ENCODE results near the gene KLRC4.
"Not testable (repeated sequence)": the region's sequence is repeated elsewhere in the genome, so short reads cannot be mapped to it uniquely, and the experiment has no call there.

Gene KLRC4, protein sequence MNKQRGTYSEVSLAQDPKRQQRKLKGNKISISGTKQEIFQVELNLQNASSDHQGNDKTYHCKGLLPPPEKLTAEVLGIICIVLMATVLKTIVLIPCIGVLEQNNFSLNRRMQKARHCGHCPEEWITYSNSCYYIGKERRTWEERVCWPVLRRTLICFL

DNA sequence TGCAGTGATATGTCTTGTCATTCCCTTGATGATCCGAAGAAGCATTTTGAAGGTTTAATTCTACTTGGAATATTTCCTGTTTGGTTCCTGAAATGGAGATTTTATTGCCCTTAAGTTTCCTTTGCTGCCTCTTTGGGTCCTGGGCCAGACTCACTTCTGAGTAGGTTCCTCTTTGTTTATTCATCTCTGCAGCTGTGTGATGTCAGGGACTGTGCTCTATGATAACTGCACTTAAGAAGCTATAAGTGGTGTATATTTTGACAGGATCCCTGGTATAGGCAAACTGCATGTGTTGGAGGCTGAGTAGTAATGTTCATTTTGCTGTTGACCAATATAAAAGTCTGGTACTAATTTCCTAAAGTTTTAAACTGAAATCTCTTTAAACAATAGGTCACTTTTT, at the start of gene KLRC4:
KLRC4 (minus strand) TSS at position 366 of the 400 bp plus-strand sequence; CDS start at position 184, 182 bp downstream.
- DNase-seq (ENCODE audit: low read depth, low spot score) = no peak

DNA sequence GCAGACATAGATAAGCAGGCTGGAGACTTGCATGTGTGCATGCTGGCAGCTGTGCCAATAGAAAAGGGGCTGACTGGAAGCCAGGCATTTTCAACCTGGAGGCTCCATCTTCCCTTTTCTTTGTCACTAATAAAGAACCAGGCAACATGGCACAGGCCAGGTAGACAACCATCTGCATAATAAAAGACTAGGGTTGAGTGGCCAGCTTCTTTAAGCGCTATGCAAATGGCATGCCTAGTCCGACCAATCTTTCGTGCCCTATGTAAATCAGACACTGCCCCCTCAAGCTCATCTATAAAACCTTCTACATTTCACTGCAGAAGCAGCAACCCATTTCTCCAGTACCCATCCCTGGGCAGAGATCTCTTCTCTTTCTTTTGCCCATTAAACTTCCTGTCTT, 48.2 kb upstream of the KLRC4 start:
- peak; percentile 75 for DNase-seq (ENCODE audit: low read depth, low spot score)

DNA sequence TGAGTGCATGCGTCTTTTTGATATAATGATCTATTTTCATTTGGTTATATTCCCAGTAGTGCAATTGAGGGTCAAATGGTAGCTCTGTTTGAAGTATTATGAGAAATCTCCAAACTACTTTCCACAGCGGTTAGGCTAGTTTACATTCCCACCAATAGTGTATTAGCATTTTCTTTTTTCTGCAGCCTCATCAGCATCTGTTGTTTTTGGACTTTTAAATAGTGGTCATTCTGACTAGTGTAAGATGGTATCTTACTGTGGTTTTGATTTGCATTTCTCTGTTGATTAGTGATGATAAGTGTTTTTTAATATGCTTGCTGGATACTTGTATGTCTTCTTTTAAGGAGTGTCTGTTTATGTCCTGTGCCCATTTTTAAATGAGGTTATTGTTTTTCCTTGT, 47.3 kb upstream of the KLRC4 start:
- DNase-seq (ENCODE audit: low read depth, low spot score) = no peak

DNA sequence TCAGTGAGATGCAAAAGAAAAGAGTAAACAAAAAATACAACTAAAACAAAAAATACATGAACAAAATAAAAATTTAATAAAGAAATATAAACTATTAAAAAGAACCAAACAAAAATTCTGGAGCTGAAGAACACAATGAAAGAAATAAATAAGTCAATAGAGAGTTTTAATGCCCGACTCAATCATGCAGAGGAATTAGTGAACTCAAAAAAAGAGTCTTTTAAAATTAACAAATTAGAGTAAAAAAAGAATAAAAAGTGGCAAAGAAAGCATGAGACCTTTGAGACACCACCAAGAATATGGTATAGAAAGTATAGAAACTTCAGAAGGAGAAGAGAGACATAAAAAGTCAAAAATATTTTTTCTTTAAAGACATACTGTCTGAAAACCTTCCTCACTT, 46.2 kb upstream of the KLRC4 start:
- DNase-seq (ENCODE audit: low read depth, low spot score) = no peak

DNA sequence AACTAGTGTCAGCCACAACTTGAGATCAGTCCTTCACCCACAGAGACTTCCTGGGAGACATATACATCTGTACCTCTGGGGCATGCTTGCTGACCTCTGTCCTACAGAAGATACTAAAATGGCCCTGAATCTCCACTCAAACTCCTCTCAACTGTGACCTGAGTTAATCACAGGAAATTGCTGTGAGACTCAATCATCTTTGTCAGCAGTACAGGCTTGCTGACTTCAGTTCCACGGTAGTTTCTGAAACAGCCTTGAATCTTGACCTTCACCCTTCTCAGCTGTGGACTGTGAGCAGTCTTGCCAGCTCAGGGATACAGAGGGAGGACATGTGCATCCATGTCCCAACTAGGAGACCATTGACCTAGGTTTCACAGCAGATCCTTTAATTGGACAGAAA, 45.0 kb upstream of the KLRC4 start:
- no peak for DNase-seq (ENCODE audit: low read depth, low spot score)

DNA sequence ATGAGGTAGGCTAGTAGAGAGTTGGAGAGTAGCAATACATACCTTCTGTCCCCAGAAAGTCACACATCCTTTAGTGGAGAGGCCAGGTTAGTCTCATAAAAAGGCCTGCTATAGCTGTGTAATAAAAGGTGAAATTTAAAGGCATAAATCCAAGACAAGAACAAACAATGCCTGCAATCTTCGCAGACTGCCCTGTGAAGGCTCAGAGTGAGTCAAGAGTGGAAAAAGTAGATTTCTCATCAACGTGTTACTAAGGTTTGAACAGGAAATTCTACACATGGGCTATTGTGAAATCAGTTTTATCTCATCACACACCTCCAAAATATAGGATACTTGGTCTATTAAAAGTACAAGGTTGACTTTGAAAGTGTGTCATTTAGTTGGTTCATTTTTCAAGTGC, 43.6 kb upstream of the KLRC4 start, which contains the start of gene KLRC1:
KLRC1 (minus strand) TSS at position 222 of the 400 bp plus-strand sequence. CDS start 2,221 bp downstream, outside the sequence.
- DNase-seq (ENCODE audit: low read depth, low spot score) = no peak

DNA sequence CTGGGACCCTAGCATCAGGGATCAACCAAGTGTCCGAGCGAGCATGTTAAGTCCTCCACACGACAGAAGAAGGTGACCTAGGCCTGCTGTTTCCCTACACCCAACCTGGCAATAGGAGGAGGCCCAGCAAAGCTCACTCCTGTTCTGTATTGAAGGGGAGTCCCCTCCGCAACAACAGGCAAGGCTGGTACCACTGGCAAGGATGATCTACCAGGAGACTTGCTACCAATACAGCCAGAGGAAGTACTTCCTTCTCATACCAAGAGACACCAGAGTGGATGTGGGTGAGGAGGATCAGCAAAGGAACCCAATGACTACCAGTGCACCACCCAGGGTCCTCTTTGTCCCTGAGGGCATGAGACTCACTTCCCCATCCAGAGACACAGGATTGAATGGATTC, 38.7 kb upstream of the KLRC4 start:
- DNase-seq (ENCODE audit: low read depth, low spot score) = no peak

DNA sequence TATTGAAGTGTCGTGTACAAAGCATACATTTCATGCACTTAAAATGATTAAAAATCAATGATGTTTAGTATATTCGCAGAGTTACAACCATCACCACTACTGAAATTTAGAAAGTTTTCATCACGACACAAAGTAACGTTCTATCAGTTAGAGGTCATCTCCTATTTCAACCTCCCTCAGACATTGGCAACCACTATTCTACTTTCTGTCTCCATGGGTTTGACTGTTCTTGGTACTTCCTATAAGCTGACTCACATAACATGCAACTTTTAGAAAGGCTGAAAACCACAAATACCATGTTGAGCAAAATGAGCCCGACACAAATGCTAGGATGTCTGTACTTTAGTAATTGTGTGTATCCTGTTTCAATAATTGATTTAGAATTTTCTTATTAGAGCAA, 36.5 kb upstream of the KLRC4 start:
- not testable (repeated sequence) for DNase-seq (ENCODE audit: low read depth, low spot score)

DNA sequence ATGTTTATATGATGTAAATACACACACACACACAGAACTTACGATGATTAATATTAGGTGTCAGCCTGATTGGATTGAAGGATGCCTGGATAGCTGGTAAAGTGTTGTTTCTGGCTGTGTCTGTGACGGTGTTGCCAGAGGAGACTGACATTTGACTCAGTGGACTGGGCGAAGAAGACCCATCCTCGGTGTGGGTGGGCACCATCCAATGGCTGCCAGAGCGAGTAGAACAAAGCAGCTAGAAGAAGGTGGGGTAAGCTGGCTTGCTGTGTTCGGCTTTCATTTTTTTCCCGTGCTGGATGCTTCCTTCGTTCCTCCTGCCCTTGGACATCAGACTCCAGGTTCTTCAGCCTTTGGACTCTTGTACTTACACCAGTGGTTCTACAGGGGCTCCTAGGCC, 31.6 kb upstream of the KLRC4 start:
- not testable (repeated sequence) for DNase-seq (ENCODE audit: low read depth, low spot score)

DNA sequence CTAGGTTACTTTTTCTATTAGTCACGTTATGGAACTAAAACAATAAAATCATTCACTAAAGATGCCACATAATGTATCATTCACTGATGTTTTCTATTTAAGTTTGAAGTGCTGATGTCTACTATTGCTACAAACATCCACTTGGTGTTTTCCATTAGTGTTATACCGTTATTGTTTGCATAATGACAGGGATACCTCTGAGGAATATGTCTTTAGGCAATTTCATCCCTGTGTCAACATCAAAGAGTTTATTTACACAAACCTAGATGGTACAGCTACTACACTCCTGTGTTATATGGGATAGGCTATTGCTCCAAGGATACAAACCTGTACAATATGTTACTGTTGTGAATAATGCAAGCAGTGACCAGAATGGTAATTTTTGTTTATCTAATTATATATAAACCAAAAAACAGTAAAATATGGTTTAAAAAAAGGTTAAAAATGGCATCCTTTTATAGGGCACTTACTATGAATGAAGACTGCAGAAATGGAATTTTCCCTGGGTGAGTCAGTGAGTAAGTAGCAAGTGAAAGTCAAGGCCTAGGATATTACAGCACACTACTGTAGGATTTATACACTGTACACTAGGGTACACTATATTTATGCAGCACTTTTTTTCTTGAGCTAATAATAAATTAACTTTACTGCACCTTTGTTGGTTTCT, 30.2 kb upstream of the KLRC4 start:
- not testable (repeated sequence) for DNase-seq (ENCODE audit: low read depth, low spot score)

DNA sequence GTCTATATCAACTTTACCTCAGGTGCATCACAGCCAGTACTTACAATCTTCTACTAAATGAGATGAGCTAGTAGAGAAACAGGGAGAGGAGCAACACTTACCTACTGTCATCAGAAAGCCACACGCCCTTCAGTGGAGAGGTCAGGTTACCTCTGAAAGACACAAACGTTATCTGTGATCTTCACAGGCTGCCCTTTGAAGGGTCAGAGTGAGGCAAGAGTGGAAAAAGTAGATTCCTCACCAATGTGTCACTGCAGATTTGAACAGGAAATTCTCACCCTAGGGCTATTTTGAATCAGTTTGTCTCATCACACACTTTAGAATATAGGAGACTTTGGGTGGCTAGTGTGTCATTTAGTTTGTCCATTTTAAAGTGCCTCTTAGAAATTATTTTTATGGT, 28.0 kb upstream of the KLRC4 start:
- DNase-seq (ENCODE audit: low read depth, low spot score) = not testable (repeated sequence)

DNA sequence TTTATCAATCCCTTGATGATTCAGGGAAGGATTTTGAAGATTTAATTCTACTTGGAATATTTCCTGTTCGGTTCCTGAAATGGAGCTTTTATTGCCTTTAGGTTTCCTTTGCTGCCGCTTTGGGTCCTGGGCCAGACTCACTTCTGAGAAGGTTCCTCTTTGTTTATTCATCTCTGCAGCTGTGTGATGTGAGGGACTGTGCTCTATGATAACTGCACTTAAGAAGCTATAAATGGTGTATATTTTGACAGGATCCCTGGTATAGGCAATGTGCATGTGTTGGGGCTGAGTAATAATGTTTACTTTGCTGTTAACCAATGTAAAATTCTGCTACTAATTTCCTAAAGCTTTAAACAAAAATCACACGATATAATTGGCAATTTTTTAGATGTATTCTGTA, 26.3 kb upstream of the KLRC4 start, which contains the start of gene KLRC2:
KLRC2 (minus strand) TSS at position 195 of the 400 bp plus-strand sequence; CDS start at position 171, 24 bp downstream.
- not testable (repeated sequence) for DNase-seq (ENCODE audit: low read depth, low spot score)

DNA sequence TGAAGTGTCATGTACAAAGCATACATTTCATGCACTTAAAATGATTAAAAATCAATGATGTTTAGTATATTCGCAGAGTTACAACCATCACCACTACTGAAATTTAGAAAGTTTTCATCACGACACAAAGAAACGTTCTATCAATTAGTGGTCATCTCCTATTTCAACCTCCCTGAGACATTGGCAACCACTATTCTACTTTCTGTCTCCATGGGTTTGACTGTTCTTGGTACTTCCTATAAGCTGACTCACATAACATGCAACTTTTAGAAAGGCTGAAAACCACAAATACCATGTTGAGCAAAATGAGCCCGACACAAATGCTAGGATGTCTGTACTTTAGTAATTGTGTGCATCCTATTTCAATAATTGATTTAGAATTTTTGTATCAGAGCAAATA, 21.1 kb upstream of the KLRC4 start:
- DNase-seq (ENCODE audit: low read depth, low spot score) = not testable (repeated sequence)

DNA sequence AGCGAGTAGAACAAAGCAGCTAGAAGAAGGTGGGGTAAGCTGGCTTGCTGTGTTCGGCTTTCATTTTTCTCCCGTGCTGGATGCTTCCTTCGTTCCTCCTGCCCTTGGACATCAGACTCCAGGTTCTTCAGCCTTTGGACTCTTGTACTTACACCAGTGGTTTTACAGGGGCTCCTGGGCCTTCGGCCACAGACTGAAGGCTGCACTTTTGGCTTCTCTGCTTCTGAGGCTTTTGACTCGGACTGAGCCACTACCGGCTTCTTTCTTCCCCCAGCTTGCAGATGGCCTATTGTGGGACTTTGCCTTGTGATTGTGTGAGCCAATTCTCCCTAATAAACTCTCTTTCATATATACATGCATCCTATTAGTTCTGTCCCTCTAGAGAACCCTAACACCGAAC, 16.4 kb upstream of the KLRC4 start:
- not testable (repeated sequence) for DNase-seq (ENCODE audit: low read depth, low spot score)

DNA sequence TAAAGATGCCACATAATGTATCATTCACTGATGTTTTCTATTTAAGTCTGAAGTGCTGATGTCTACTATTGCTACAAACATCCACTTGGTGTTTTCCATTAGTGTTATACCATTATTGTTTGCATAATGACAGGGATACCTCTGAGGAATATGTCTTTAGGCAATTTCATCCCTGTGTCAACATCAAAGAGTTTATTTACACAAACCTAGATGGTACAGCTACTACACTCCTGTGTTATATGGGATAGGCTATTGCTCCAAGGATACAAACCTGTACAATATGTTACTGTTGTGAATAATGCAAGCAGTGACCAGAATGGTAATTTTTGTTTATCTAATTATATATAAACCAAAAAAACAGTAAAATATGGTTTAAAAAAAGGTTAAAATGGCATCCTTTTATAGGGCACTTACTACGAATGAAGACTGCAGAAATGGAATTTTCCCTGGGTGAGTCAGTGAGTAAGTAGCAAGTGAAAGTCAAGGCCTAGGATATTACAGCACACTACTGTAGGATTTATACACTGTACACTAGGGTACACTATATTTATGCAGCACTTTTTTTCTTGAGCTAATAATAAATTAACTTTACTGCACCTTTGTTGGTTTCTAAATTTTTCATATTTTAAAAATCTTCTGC, 14.8 kb upstream of the KLRC4 start:
- not testable (repeated sequence) for DNase-seq (ENCODE audit: low read depth, low spot score)

DNA sequence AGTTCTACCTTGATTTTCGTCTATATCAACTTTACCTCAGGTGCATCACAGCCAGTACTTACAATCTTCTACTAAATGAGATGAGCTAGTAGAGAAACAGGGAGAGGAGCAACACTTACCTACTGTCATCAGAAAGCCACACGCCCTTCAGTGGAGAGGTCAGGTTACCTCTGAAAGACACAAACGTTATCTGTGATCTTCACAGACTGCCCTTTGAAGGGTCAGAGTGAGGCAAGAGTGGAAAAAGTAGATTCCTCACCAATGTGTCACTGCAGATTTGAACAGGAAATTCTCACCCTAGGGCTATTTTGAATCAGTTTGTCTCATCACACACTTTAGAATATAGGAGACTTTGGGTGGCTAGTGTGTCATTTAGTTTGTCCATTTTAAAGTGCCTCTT, 12.6 kb upstream of the KLRC4 start:
- DNase-seq (ENCODE audit: low read depth, low spot score) = not testable (repeated sequence)

DNA sequence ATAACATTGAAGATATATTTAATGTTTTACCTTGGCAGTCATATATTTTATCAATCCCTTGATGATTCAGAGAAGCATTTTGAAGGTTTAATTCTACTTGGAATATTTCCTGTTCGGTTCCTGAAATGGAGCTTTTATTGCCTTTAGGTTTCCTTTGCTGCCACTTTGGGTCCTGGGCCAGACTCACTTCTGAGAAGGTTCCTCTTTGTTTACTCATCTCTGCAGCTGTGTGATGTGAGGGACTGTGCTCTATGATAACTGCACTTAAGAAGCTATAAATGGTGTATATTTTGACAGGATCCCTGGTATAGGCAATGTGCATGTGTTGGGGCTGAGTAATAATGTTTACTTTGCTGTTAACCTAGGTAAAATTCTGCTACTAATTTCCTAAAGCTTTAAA, 10.8 kb upstream of the KLRC4 start, which contains the start of gene KLRC3:
KLRC3 (minus strand) TSS at position 262 of the 400 bp plus-strand sequence; CDS start at position 217, 45 bp downstream.
- DNase-seq (ENCODE audit: low read depth, low spot score) = not testable (repeated sequence)

DNA sequence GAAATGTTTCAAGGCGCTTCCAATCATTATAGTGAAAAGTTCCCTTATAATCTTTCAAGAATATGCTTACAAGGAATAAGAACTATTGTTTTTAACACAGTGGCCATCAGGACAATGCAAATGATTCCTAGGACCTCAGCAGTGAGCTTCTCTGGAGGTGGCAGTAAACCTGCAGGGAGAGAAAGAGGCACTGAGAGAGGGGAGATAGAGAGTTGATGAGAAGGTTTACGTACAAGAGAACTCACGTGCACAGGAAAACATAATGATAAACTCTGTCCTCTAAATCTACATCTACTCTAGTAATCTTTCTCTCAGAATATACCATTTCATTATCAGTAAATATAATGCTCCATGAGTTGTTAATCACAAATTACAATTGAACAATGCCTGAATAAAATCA, 715 bp downstream of the KLRC4 start:
- no peak for DNase-seq (ENCODE audit: low read depth, low spot score)

DNA sequence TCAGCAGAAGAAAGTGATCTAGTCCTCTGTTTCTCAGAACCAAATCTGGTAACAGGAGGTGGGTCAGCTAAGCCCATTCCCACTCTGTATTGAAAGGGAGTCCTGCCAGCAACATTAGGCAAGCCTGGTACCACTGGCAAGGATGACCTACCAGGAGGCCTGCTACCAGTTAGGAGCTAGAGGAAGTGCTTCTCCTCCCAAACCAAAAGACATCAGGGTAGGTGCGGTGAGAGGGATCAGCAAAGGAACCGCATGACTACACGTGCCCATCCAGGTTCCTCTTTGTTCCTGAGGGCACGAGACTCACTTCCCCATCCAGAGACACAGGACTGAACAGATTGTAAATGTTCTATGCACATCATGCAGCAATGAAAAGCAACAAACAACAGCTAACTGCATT, 2.8 kb downstream of the KLRC4 start:
- no peak for DNase-seq (ENCODE audit: low read depth, low spot score)

DNA sequence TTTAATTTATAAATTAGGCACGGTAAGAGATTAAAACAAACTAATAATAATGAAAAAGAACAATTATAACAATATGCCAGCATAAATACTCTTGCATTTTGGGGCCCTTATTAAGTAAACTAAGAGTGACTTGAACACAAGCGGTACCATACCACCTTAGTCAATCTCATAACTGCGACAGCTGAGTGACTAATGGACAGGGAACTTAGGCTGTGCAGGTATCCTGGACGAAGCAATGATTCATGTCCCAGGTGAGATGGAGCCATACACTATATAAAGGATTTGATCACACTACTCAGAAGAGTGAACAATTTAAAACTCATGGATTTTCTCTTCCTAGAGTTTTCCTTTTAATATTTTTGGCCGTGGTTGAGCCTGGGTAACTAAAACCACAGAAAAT, 4.3 kb downstream of the KLRC4 start:
- no peak for DNase-seq (ENCODE audit: low read depth, low spot score)

DNA sequence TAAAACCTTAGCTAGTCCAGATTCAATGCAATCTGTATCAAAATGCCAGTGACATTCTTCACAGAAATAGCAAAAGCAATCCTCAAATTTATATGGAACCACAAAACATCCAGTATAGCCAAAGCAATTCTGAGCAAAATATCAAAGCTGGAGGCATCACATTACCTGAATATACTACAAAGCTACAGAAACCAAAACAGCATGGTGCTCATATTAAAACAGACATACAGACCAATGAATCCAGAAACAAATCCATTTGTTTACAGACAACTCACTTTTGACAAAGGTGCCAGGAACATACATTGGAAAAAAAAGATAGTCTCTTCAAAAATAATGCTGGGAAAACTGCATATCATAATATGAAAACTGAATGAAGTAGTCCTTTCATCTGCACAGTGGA, 4.8 kb downstream of the KLRC4 start:
- DNase-seq (ENCODE audit: low read depth, low spot score) = no peak

DNA sequence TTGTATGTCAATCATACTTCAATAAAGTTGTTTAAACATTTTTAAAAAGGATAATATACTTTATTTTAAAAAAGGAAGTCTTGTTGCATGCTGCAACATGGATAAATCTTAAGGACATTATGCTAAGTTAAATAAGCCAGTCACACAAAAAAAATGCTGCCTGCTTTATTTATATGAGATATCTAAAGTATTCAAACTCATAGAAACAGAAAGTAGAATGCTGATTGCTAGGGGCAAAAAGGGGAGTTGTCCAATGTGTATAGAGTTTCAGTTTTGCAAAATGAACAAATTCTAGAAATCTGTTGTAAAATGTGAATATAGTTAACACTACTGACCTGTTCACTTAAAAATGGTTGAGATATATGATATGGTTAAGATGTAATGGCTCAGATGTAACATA, 8.7 kb downstream of the KLRC4 start:
- DNase-seq (ENCODE audit: low read depth, low spot score) = no peak

DNA sequence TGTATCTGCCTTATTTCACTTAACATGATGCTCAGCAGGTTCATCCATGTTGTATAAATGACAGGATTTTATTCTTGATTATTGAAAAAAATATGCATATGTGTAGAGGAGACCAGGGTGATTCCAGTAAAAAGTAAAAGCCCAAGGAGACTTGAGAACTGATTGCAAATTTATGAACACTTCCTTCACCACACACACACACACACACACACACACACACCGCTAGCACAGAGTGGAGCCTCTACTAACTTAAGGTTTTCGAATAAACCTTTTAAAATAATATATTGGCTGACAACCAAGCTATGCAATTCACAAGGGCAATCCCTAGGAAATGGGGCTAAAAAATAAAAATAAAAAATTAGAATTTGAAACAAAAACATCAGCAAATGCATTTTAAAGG, 11.4 kb downstream of the KLRC4 start:
- DNase-seq (ENCODE audit: low read depth, low spot score) = no peak
